K562 (cell line): Measurements from ENCODE around the gene TSPAN13. TPM values are rescaled to one million over a fixed set of nuclear protein-coding genes. Genes with fewer than 3 reads are reported as not detected.

Experiments
- ATAC-seq: fragments of 200-7000 bp; cut with Tn5 transposase; 3 replicates; pipeline ENCODE4 v1.9.1; 2020; ENCODE audit warnings: moderate library complexity
- BruUV-seq: library from RNA; stranded (reverse); fragments of 400-500 nt; replicated peaks from 2 replicates; lab custom pipeline; 2021; lab: Mats Ljungman, UMichigan
- CTCF ChIA-PET: fragments of 300-600 bp; formaldehyde crosslinking; extraction: SDS; loops from one replicate; lab custom pipeline; 2021; ENCODE audit warnings: low intra/inter-chr PET ratio; lab: Yijun Ruan, JAX
- POLR2A ChIA-PET: fragments of 300-600, 350-650 bp; sonication (Branson Sonifier 250); formaldehyde crosslinking; extraction: SDS; loops from one replicate; lab custom pipeline; 2021; ENCODE audit warnings: antibody characterized with exemption, inconsistent platforms; lab: Yijun Ruan, JAX
- DNase-seq, 4 experiments: peaks; one replicate each; pipeline versions ENCODE4 v3.0.0 to v3.0.0-alpha.2; 2011 to 2018; ENCODE audit warnings: low spot score in 3 of 4, mixed read lengths in 3 of 4; ENCODE audit errors: extremely low read depth in 1 of 4
- FAIRE-seq: peaks from 2 replicates; lab custom pipeline; 2011; peaks lifted over from hg19 to GRCh38; lab: Jason Lieb, UNC
- H2AFZ ChIP-seq: 2 replicates; pipeline ENCODE4 v1.6.0; 2011; ENCODE audit warnings: low read depth, low read length, control low read depth, inconsistent platforms
- H3K27ac ChIP-seq: fragments of 200-600 bp; 3 replicates; pipeline ENCODE4 v1.8.0; 2011; ENCODE audit warnings: low read depth, mild to moderate bottlenecking, control low read depth, inconsistent platforms, low read length, moderate library complexity, mixed read lengths; ENCODE audit errors: extremely low read depth
- H3K27me3 ChIP-seq, 2 experiments: fragments of 300-600 bp in 1 of 2; 2 replicates in 1 of 2; 3 replicates in 1 of 2; pipeline versions ENCODE4 v1.6.0 to v1.8.0; 2011; ENCODE audit warnings: inconsistent platforms in 2 of 2, low read length in 2 of 2, mild to moderate bottlenecking in 1 of 2, mixed read lengths in 1 of 2, moderate library complexity in 1 of 2; ENCODE audit not compliant: control insufficient read depth in 2 of 2, insufficient read depth in 2 of 2
- H3K36me3 ChIP-seq: fragments of 300-600 bp; 3 replicates; pipeline ENCODE4 v1.8.0; 2011; ENCODE audit warnings: mild to moderate bottlenecking, low read length, inconsistent platforms; ENCODE audit not compliant: control insufficient read depth, insufficient read depth
- H3K4me1 ChIP-seq, 2 experiments: fragments of 200-600 bp in 1 of 2; replicated peaks in 1 of 2; 2 replicates in 1 of 2; 3 replicates in 1 of 2; pipeline versions ENCODE4 v1.5.1 to v1.8.0; 2011; ENCODE audit warnings: inconsistent platforms in 2 of 2, low read length in 2 of 2, mild to moderate bottlenecking in 1 of 2, mixed read lengths in 1 of 2, moderate library complexity in 1 of 2; ENCODE audit not compliant: control insufficient read depth in 2 of 2, insufficient read depth in 2 of 2
- H3K4me2 ChIP-seq: 2 replicates; pipeline ENCODE4 v1.6.1; 2011; ENCODE audit warnings: low read length, control low read depth, inconsistent platforms, mixed read lengths; ENCODE audit not compliant: insufficient read depth
- H3K4me3 ChIP-seq: fragments of 200-600 bp; sonication (generic), shearing (Covaris generic); 2 replicates; pipeline ENCODE4 v1.5.1; 2016; ENCODE audit warnings: control low read depth, inconsistent platforms
- H3K79me2 ChIP-seq: fragments of 200-600 bp; 3 replicates; pipeline ENCODE4 v1.8.0; 2011; ENCODE audit warnings: low read length, inconsistent platforms; ENCODE audit not compliant: control insufficient read depth, insufficient read depth
- H3K9ac ChIP-seq, 2 experiments: 2 replicates each; pipeline versions ENCODE4 v1.6.0 to v1.6.1; 2011; ENCODE audit warnings: low read depth in 2 of 2, low read length in 2 of 2, control low read depth in 1 of 2, inconsistent platforms in 1 of 2, mild to moderate bottlenecking in 1 of 2, mixed read lengths in 1 of 2; ENCODE audit not compliant: insufficient read depth in 1 of 2
- H3K9me1 ChIP-seq: one replicate; pipeline ENCODE4 v1.6.0; 2011; ENCODE audit warnings: inconsistent platforms, mild to moderate bottlenecking, low read length, moderate library complexity; ENCODE audit not compliant: control insufficient read depth, insufficient read depth
- H3K9me3 ChIP-seq: replicated peaks from 2 replicates; pipeline ENCODE4 v1.5.1; 2011; ENCODE audit warnings: low read depth, low read length, inconsistent platforms; ENCODE audit not compliant: control insufficient read depth, insufficient read depth
- H4K20me1 ChIP-seq: replicated peaks from 2 replicates; pipeline ENCODE4 v1.6.1; 2011; ENCODE audit warnings: low read length, inconsistent platforms, mixed read lengths; ENCODE audit not compliant: control insufficient read depth, insufficient read depth
- BRCA1 ChIP-seq, 2 experiments: fragments of 450-650 bp in 1 of 2; sonication (generic) in 1 of 2; formaldehyde crosslinking in 1 of 2; IDR thresholded peaks; 2 replicates each; pipeline versions ENCODE4 v1.5.0 to v1.6.1; 2017 to 2020; ENCODE audit warnings: mild to moderate bottlenecking in 1 of 2, missing genetic modification reagents in 1 of 2
- HNRNPK ChIP-seq: fragments of 200-400 bp; formaldehyde crosslinking; IDR thresholded peaks from one replicate; pipeline ENCODE4 v1.6.1; 2018; ENCODE audit warnings: mild to moderate bottlenecking, low read depth, low read length; ENCODE audit not compliant: poor library complexity, severe bottlenecking
- MAZ ChIP-seq, 2 experiments: fragments of 450-650 bp in 1 of 2; sonication (generic) in 1 of 2; formaldehyde crosslinking; IDR thresholded peaks in 1 of 2; conservative IDR thresholded peaks in 1 of 2; 2 replicates each; pipeline versions ENCODE4 v1.4.0 to v1.5.0; 2020; ENCODE audit warnings: mild to moderate bottlenecking in 1 of 2, missing genetic modification reagents in 1 of 2
- WGBS: fragments of 100-300 bp; shearing (Covaris generic); methylation state at CpG from one replicate; pipeline ENCODE4 v1.1.6; 2016; ENCODE audit warnings: low coverage, mixed read lengths; ENCODE audit not compliant: insufficient coverage; ENCODE audit errors: missing lambda C conversion rate; 5-methylcytosine and 5-hydroxymethylcytosine counted together
- in situ Hi-C: fragments of 300-500 bp; cut with MboI; formaldehyde crosslinking; loops from 4 replicates; pipeline ENCODE4 v1.15.0; 2018; ENCODE audit warnings: inconsistent platforms, mixed read lengths
- intact Hi-C: fragments of 100-400 bp; cut with micrococcal nuclease; formaldehyde crosslinking; loops from 2 replicates; pipeline ENCODE4 v1.14.2; 2022
- polyA plus RNA-seq, 8 experiments: library from polyadenylated mRNA; depleted of rRNA in 4 of 8; stranded (reverse) in 5 of 8; unstranded in 3 of 8; fragments of >200 nt; fragmentation: Nextera tagmentation in 2 of 8; fragmentation: Illumina TruSeq in 1 of 8; extraction: Ambion mirVana in 2 of 8; extraction: Trizol in 1 of 8; gene quantifications; 2 replicates each; pipeline versions ENCODE4 v1.2.1 to v1.2.3, GENCODE V29; 2011 to 2014; ENCODE audit warnings: inconsistent platforms in 1 of 8, missing spikeins in 1 of 8
- total RNA-seq, 7 experiments: library from RNA; depleted of rRNA in 6 of 7; stranded (reverse); fragments of >200 nt in 6 of 7; fragmentation: Illumina TruSeq in 2 of 7; extraction: Trizol in 2 of 7; gene quantifications; 2 replicates each; pipeline versions ENCODE4 v1.2.1 to v1.2.3, GENCODE V29; 2011 to 2021; ENCODE audit warnings: low replicate concordance in 1 of 7
- TF ChIP-seq, protein P1 (sequence below): sonication (generic); formaldehyde crosslinking; IDR thresholded peaks from 2 replicates; pipeline ENCODE4 v1.8.0; 2022; ENCODE audit warnings: mild to moderate bottlenecking, low read depth, missing genetic modification reagents
- TF ChIP-seq, protein P2 (sequence below): sonication (generic); formaldehyde crosslinking; IDR thresholded peaks from 2 replicates; pipeline ENCODE4 v1.8.1; 2023; ENCODE audit warnings: mild to moderate bottlenecking, missing genetic modification reagents
- TF ChIP-seq, protein P3 (sequence below): sonication (generic); formaldehyde crosslinking; IDR thresholded peaks from 2 replicates; pipeline ENCODE4 v1.8.0; 2022; ENCODE audit warnings: mild to moderate bottlenecking, missing genetic modification reagents

The TSPAN13 gene
- total and polyA plus RNA-seq, 9 of the 15 experiments (the other 6 are each of a cell fraction or from before 2014, with no cell fraction given), result 7.8 to 46.3 (median 20.0) TPM

GRCh38 chr7:16712916-16713315 is 40.6 kb upstream of the TSPAN13 start:
- in situ Hi-C loops (no loop called here), intact Hi-C loops (no loop called here)
- peaks cover 0 to 5% of the 10 kb centered on the region in 2 experiments; a peak in 1 of 5 replicates for H3K4me1 ChIP-seq
- ChIA-PET CTCF (no interaction called here), POLR2A (no interaction called here)
- H3K27ac ChIP-seq, result no peak overlapping the region
- no peak overlapping the region for H3K4me3 ChIP-seq
- no TSS peak for BruUV-seq
- ATAC-seq, result no peak; the same call in 2 of the 3 replicates
- peak; percentile 26 for FAIRE-seq
- WGBS, result 88% methylated on average over 4 of the region's 4 CpGs
- H3K36me3 ChIP-seq, result peaks cover 16% of the 10 kb centered on the region; the same call in 2 of the 3 replicates
- H3K4me2 ChIP-seq, result no peak overlapping the region
- no peaks in the 10 kb centered on the region for H3K9me3 ChIP-seq
- DNase-seq, result no peak
- H3K9me1 ChIP-seq, result no peaks in the 10 kb centered on the region
- H4K20me1 ChIP-seq, result no peaks in the 10 kb centered on the region
- H3K27me3 ChIP-seq, result no peaks in the 10 kb centered on the region
- no peak overlapping the region for H2AFZ ChIP-seq
- H3K79me2 ChIP-seq, result no peaks in the 10 kb centered on the region
- no peak for TF ChIP-seq MAZ (CRISPR knock-in tag; conservative IDR thresholded peaks at IDR 0.05 in 1 of 2, IDR thresholded peaks at IDR 0.05 in 1 of 2)
- TF ChIP-seq, protein P1, sequence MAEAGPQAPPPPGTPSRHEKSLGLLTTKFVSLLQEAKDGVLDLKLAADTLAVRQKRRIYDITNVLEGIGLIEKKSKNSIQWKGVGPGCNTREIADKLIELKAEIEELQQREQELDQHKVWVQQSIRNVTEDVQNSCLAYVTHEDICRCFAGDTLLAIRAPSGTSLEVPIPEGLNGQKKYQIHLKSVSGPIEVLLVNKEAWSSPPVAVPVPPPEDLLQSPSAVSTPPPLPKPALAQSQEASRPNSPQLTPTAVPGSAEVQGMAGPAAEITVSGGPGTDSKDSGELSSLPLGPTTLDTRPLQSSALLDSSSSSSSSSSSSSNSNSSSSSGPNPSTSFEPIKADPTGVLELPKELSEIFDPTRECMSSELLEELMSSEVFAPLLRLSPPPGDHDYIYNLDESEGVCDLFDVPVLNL (CRISPR knock-in tag), result no peak
- TF ChIP-seq BRCA1 (IDR thresholded peaks at IDR 0.05), result no peak
- TF ChIP-seq BRCA1 (CRISPR knock-in tag; IDR thresholded peaks at IDR 0.05), result no peak
- TF ChIP-seq, protein P2, sequence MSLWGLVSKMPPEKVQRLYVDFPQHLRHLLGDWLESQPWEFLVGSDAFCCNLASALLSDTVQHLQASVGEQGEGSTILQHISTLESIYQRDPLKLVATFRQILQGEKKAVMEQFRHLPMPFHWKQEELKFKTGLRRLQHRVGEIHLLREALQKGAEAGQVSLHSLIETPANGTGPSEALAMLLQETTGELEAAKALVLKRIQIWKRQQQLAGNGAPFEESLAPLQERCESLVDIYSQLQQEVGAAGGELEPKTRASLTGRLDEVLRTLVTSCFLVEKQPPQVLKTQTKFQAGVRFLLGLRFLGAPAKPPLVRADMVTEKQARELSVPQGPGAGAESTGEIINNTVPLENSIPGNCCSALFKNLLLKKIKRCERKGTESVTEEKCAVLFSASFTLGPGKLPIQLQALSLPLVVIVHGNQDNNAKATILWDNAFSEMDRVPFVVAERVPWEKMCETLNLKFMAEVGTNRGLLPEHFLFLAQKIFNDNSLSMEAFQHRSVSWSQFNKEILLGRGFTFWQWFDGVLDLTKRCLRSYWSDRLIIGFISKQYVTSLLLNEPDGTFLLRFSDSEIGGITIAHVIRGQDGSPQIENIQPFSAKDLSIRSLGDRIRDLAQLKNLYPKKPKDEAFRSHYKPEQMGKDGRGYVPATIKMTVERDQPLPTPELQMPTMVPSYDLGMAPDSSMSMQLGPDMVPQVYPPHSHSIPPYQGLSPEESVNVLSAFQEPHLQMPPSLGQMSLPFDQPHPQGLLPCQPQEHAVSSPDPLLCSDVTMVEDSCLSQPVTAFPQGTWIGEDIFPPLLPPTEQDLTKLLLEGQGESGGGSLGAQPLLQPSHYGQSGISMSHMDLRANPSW (CRISPR knock-in tag), result no peak
- TF ChIP-seq, protein P3, sequence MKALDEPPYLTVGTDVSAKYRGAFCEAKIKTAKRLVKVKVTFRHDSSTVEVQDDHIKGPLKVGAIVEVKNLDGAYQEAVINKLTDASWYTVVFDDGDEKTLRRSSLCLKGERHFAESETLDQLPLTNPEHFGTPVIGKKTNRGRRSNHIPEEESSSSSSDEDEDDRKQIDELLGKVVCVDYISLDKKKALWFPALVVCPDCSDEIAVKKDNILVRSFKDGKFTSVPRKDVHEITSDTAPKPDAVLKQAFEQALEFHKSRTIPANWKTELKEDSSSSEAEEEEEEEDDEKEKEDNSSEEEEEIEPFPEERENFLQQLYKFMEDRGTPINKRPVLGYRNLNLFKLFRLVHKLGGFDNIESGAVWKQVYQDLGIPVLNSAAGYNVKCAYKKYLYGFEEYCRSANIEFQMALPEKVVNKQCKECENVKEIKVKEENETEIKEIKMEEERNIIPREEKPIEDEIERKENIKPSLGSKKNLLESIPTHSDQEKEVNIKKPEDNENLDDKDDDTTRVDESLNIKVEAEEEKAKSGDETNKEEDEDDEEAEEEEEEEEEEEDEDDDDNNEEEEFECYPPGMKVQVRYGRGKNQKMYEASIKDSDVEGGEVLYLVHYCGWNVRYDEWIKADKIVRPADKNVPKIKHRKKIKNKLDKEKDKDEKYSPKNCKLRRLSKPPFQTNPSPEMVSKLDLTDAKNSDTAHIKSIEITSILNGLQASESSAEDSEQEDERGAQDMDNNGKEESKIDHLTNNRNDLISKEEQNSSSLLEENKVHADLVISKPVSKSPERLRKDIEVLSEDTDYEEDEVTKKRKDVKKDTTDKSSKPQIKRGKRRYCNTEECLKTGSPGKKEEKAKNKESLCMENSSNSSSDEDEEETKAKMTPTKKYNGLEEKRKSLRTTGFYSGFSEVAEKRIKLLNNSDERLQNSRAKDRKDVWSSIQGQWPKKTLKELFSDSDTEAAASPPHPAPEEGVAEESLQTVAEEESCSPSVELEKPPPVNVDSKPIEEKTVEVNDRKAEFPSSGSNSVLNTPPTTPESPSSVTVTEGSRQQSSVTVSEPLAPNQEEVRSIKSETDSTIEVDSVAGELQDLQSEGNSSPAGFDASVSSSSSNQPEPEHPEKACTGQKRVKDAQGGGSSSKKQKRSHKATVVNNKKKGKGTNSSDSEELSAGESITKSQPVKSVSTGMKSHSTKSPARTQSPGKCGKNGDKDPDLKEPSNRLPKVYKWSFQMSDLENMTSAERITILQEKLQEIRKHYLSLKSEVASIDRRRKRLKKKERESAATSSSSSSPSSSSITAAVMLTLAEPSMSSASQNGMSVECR (CRISPR knock-in tag), result no peak
- TF ChIP-seq HNRNPK, result no peak
- H3K9ac ChIP-seq, result no peak overlapping the region
